Measurements from ENCODE around the gene FCN2.

GRCh38 chr9:134895097-134895496 is 14.5 kb downstream of the FCN2 start:
- TF ChIP-seq SP1 (CRISPR knock-in tag; IDR thresholded peaks at IDR 0.05) (no peak), PCBP1 (IDR thresholded peaks at IDR 0.05; ENCODE audit: low read depth, low read length, poor library complexity, severe bottlenecking) (no peak), NR3C1 (CRISPR knock-in tag; IDR thresholded peaks at IDR 0.05) (no peak), CTCF (IDR thresholded peaks at IDR 0.05 in 2 of 3, conservative IDR thresholded peaks at IDR 0.05 in 1 of 3; ENCODE audit: insufficient read depth in 2 of 3, low read depth in 1 of 3, low read length in 3 of 3) (no peak), CHD2 (IDR thresholded peaks at IDR 0.05; ENCODE audit: low read depth, low read length) (no peak), POLR2A (conservative IDR thresholded peaks at IDR 0.05) (no peak), ZHX1 (conservative IDR thresholded peaks at IDR 0.05; ENCODE audit: low read length) (no peak), HMGXB4 (CRISPR knock-in tag; IDR thresholded peaks at IDR 0.05) (no peak), ETV6 (IDR thresholded peaks at IDR 0.05; ENCODE audit: borderline replicate concordance in 1 of 2, low read depth in 2 of 2, low read length in 1 of 2) (no peak), ETV6 (CRISPR knock-in tag; IDR thresholded peaks at IDR 0.05; ENCODE audit: borderline replicate concordance) (no peak), PHB (CRISPR knock-in tag; IDR thresholded peaks at IDR 0.05) (no peak)

All from K562 (cell line).